Transverse colon (tissue), 4 donors: ENCODE measurements around the gene ZNF212. TPM values are rescaled to one million over a fixed set of nuclear protein-coding genes. Genes with fewer than 3 reads are reported as not detected.

ENCODE experiments used
- DNase-seq: peaks from one replicate; pipeline ENCODE4 v3.0.0-alpha.2; 2019
- H3K27ac ChIP-seq, 4 donors: fragments of 200-600 bp; sonication (generic); 2 replicates each; pipeline ENCODE4 v1.5.1; 2016 to 2018; ENCODE audit warnings: inconsistent platforms in 4 of 4
- H3K27me3 ChIP-seq: fragments of 200-600 bp; sonication (generic); 2 replicates; pipeline ENCODE4 v1.5.1; 2017; ENCODE audit warnings: inconsistent platforms
- H3K36me3 ChIP-seq, 4 donors: fragments of 200-600 bp; sonication (generic); 2 replicates each; pipeline ENCODE4 v1.5.1; 2017 to 2019; ENCODE audit warnings: inconsistent platforms in 4 of 4
- H3K4me1 ChIP-seq, 4 donors: fragments of 200-600 bp; sonication (generic); 2 replicates each; pipeline ENCODE4 v1.5.1; 2017 to 2020; ENCODE audit warnings: inconsistent platforms in 4 of 4
- H3K4me3 ChIP-seq, 4 donors: fragments of 200-600 bp; sonication (generic); 1 replicate in 1 of 4; 2 replicates in 3 of 4; pipeline versions ENCODE4 v1.5.1 to v1.6.1; 2017 to 2019; ENCODE audit warnings: inconsistent platforms in 4 of 4
- H3K9me3 ChIP-seq, 2 donors: fragments of 200-600 bp; sonication (generic); 2 replicates each; pipeline ENCODE4 v1.5.1; 2017 to 2019; ENCODE audit warnings: inconsistent platforms in 2 of 2
- CTCF ChIP-seq, 5 experiments: fragments of 200-600 bp in 3 of 5; fragments of 450-650 bp in 2 of 5; sonication (generic) in 3 of 5; IDR thresholded peaks; 1 replicate in 2 of 5; 2 replicates in 3 of 5; pipeline ENCODE4 v1.5.1; 2016 to 2017; ENCODE audit warnings: antibody characterized with exemption in 5 of 5, inconsistent platforms in 3 of 5, mild to moderate bottlenecking in 2 of 5, moderate library complexity in 1 of 5
- EP300 ChIP-seq: sonication (generic); formaldehyde crosslinking; IDR thresholded peaks from one replicate; pipeline ENCODE4 v1.6.1; 2017; ENCODE audit warnings: antibody characterized with exemption, low read depth
- POLR2A ChIP-seq: fragments of 450-650 bp; IDR thresholded peaks from one replicate; pipeline ENCODE4 v1.6.1; 2016; ENCODE audit warnings: antibody characterized with exemption, mild to moderate bottlenecking, moderate library complexity
- POLR2AphosphoS5 ChIP-seq, 3 donors: sonication (generic); formaldehyde crosslinking; IDR thresholded peaks; one replicate each; pipeline ENCODE4 v1.6.1; 2016; ENCODE audit warnings: antibody characterized with exemption in 3 of 3
- WGBS, 2 donors: methylation state at CpG; one replicate each; pipeline ENCODE4 v1.1.5; 2018; ENCODE audit warnings: low coverage in 1 of 2; 5-methylcytosine and 5-hydroxymethylcytosine counted together
- in situ Hi-C, 4 donors: fragments of 200-750 bp; cut with MboI; loops; one replicate each; pipeline versions ENCODE4 v1.15.0 to v1.15.1; 2017; ENCODE audit warnings: low sequenced_read_pairs in 3 of 4, low pct_ligation_motif_present in 1 of 4, low pct_unique_long_range_greater_than_20kb in 1 of 4
- intact Hi-C: fragments of 100-400 bp; cut with DNase I; formaldehyde crosslinking; loops from one replicate; pipeline ENCODE4 v1.15.1; 2023; ENCODE audit warnings: low total_unique reads
- total RNA-seq, 4 donors: library from RNA; depleted of rRNA; stranded (reverse); fragments of >200 nt; gene quantifications; one replicate each; pipeline ENCODE4 v1.1.0, GENCODE V29; 2016

Gene ZNF212
- total RNA-seq, 4 donors from 2014 or later = 2.4 to 22.1 (median 9.5) TPM

- peaks cover 0 to 29% (median 0%) of the 10 kb centered on the region in 4 donors for H3K36me3 ChIP-seq
- in situ Hi-C loops = no loop called here
- H3K4me3 ChIP-seq = no peak overlapping the region
- no peak for DNase-seq
- no peaks in the 10 kb centered on the region for H3K27me3 ChIP-seq
- TF ChIP-seq EP300 (no peak), POLR2AphosphoS5 (IDR thresholded peaks at IDR 0.05) (no peak), CTCF (IDR thresholded peaks at IDR 0.05) (no peak), POLR2A (no peak)
- H3K9me3 ChIP-seq = no peaks in the 10 kb centered on the region
- H3K4me1 ChIP-seq = peaks cover 0 to 9% (median 3%) of the 10 kb centered on the region in 4 donors
- H3K27ac ChIP-seq = no peak overlapping the region
- WGBS, 2 donors = 0% methylated on average over 1 of the region's 9 CpGs; no CpG with 5 or more reads in 1 of the 2 donors
- intact Hi-C loops = no loop called here
These were observed 40.7 kb downstream of the ZNF212 start for GRCh38 chr7:149280151-149280550.

DNA sequence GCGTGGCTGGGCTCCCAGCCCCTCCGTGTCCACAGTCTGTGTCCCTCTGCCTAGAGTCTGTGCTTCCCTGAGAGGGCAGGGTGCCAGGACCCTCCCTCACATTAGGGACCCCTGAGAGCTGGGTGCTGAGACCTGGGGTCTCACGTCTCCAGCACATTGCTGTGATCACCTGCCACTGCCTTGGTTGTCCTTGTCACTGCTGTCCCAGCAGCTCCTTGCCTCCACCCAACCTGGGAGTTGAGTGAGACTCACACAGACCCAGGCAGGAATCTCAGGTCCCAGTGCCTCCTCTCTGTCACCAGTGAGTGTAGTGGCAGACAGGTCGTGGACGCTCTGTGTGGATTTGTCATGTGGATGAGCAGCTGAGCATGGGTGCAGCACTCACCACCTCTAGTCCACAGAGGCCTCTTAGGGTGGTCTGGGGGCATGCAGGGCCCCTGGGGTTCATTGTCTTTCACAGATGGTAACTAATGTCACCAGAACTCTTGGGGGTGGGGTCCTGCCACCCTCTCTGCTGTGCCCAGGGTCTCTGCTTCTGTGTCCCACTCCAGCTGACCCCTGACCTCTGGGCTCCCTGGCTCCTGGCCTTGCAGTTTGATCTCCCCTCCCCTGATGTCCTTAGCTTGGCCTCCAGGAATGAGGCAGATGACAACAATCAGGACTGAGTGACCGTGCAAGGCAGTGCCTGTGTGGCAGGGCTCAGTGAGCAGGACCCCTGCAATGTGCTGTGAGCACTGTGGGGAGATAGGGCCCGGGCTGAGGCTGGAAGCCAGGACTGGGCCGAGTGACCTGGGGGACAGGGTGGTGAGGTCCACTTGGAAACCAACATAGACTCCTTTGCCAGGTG is 41.4 kb downstream of the ZNF212 start:
- Histone ChIP-seq H3K9me3 (no peaks in the 10 kb centered on the region), H3K27me3 (no peaks in the 10 kb centered on the region), H3K4me1 (peaks cover 4 to 14% (median 9%) of the 10 kb centered on the region in 4 donors), H3K27ac (no peak overlapping the region), H3K36me3 (peaks cover 0 to 22% (median 0%) of the 10 kb centered on the region in 4 donors), H3K4me3 (no peak overlapping the region)
- in situ Hi-C loops (no loop called here), intact Hi-C loops (no loop called here)
- DNase-seq = no peak
- 97% methylated on average over 8 of the region's 8 CpGs; no CpG with 5 or more reads in 1 of the 2 donors for WGBS, 2 donors
- TF ChIP-seq POLR2AphosphoS5 (IDR thresholded peaks at IDR 0.05) (no peak), CTCF (IDR thresholded peaks at IDR 0.05) (no peak), EP300 (no peak), POLR2A (no peak)

DNA sequence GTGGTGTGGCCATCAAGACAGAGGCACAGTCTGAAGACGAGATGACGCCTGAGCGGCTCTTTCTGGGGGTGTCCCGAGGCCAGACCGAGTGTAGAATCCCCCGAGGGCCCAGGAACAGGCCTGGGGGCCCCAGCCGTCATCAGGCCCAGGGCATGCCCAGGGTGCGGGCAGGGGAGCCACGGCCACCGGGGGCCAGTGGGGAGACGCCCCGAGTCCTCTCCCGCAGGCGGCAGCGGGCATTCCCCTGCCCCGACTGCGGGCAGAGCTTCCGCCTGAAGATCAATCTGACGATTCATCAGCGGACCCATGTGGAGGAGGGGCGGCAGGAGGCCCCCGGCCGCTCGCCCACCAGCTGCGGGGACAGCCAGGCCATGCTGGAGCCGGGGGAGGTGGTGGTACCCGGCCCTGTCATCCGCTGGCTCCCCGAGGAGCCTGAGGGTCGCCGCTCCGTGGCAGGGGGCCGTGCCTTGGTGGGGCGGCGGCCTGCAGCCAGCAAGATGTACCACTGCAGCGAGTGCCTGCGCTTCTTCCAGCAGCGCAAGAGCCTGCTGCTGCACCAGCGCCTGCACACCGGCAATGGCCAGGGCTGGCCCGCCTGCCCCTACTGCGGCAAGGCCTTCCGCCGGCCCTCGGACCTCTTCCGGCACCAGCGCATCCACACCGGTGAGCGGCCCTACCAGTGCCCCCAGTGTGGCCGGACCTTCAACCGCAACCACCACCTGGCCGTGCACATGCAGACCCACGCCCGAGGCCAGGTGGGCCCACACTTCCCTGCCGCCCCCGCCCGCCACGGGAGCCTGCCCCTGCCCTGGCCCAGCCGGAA is 42.3 kb downstream of the ZNF212 start:
- WGBS, 2 donors = 95% methylated on average over 33 of the region's 59 CpGs; no CpG with 5 or more reads in 1 of the 2 donors
- Histone ChIP-seq H3K4me1 (peaks cover 5 to 16% (median 9%) of the 10 kb centered on the region in 4 donors), H3K4me3 (no peak overlapping the region), H3K27me3 (no peaks in the 10 kb centered on the region), H3K36me3 (peaks cover 0 to 20% (median 0%) of the 10 kb centered on the region in 4 donors), H3K9me3 (no peaks in the 10 kb centered on the region), H3K27ac (no peak overlapping the region)
- intact Hi-C loops = no loop called here
- no peak for TF ChIP-seq POLR2AphosphoS5 (IDR thresholded peaks at IDR 0.05)
- no peak for TF ChIP-seq EP300
- TF ChIP-seq POLR2A = no peak
- TF ChIP-seq CTCF (IDR thresholded peaks at IDR 0.05) = no peak
- in situ Hi-C loops = no loop called here
- no peak for DNase-seq

GRCh38 chr7:149282331-149282655 is 42.8 kb downstream of the ZNF212 start:
- peaks cover 0 to 20% (median 0%) of the 10 kb centered on the region in 4 donors for H3K36me3 ChIP-seq
- intact Hi-C loops (no loop called here), in situ Hi-C loops (no loop called here)
- peaks cover 5 to 16% (median 9%) of the 10 kb centered on the region in 4 donors for H3K4me1 ChIP-seq
- WGBS, 2 donors = 69 to 94% methylated on average over 2 to 5 of the region's 5 CpGs
- no peak for DNase-seq
- no peak overlapping the region for H3K27ac ChIP-seq
- TF ChIP-seq POLR2A = no peak
- TF ChIP-seq CTCF (IDR thresholded peaks at IDR 0.05) = no peak
- TF ChIP-seq EP300 = no peak
- no peaks in the 10 kb centered on the region for H3K27me3 ChIP-seq
- no peaks in the 10 kb centered on the region for H3K9me3 ChIP-seq
- no peak overlapping the region for H3K4me3 ChIP-seq
